ENCODE data around the gene ILK.

DNA sequence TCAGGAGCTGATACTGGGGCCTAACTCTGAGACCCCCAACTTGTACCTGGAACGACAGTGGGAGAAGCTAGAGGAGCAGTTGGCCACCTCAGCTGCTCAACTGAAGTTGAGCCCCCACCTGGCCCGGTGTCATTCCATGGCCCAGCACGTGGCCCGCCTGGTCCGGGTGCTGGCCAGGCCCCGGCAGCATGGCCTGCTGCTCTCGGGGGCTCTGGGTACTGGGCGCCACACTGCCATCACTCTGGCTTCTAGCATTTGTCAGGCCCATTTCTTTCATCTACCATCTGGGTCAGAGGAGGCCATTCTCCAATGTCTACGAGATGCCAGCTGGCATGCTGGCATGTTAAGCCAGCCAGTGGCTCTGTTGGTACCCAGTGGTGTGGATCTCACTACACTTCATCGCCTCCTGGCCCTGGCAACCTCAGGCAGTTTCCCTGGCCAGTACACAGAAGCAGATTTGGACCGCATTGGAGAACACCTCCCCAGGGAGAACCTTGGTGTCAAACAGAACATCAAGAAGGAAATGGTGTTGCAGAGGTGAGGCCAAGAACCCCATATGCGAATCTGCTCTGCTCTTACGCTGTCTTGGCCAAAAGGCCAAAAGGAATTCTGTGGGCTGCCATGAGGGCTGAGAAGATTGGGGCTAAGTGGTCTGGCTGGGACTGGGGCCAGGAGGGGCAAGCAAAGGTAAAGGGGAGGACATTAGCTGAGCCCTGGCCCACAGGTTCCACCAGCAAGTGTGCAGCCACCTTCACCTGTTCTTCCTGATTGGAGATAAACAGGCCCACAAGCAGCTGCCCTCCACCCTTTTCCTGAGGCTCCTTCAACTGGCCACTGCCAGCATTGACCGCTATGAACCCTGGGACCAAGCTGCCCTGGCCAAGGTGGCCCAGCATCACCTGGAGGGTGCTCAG lies 45.6 kb upstream of the ILK start:
- TF ChIP-seq, protein P1, sequence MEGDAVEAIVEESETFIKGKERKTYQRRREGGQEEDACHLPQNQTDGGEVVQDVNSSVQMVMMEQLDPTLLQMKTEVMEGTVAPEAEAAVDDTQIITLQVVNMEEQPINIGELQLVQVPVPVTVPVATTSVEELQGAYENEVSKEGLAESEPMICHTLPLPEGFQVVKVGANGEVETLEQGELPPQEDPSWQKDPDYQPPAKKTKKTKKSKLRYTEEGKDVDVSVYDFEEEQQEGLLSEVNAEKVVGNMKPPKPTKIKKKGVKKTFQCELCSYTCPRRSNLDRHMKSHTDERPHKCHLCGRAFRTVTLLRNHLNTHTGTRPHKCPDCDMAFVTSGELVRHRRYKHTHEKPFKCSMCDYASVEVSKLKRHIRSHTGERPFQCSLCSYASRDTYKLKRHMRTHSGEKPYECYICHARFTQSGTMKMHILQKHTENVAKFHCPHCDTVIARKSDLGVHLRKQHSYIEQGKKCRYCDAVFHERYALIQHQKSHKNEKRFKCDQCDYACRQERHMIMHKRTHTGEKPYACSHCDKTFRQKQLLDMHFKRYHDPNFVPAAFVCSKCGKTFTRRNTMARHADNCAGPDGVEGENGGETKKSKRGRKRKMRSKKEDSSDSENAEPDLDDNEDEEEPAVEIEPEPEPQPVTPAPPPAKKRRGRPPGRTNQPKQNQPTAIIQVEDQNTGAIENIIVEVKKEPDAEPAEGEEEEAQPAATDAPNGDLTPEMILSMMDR (IDR thresholded peaks at IDR 0.05): no peak
- no peak for TF ChIP-seq POLR2A (IDR thresholded peaks at IDR 0.05)

Measured in testis (tissue), 2 donors.